Fibroblast of peridontal ligament (primary cell): ENCODE data around the gene HSD11B1L.

ENCODE experiments used
- DNase-seq: peaks from one replicate; pipeline ENCODE4 v3.0.0-alpha.2; 2010; ENCODE audit errors: extremely low read depth

HSD11B1L gene

DNA sequence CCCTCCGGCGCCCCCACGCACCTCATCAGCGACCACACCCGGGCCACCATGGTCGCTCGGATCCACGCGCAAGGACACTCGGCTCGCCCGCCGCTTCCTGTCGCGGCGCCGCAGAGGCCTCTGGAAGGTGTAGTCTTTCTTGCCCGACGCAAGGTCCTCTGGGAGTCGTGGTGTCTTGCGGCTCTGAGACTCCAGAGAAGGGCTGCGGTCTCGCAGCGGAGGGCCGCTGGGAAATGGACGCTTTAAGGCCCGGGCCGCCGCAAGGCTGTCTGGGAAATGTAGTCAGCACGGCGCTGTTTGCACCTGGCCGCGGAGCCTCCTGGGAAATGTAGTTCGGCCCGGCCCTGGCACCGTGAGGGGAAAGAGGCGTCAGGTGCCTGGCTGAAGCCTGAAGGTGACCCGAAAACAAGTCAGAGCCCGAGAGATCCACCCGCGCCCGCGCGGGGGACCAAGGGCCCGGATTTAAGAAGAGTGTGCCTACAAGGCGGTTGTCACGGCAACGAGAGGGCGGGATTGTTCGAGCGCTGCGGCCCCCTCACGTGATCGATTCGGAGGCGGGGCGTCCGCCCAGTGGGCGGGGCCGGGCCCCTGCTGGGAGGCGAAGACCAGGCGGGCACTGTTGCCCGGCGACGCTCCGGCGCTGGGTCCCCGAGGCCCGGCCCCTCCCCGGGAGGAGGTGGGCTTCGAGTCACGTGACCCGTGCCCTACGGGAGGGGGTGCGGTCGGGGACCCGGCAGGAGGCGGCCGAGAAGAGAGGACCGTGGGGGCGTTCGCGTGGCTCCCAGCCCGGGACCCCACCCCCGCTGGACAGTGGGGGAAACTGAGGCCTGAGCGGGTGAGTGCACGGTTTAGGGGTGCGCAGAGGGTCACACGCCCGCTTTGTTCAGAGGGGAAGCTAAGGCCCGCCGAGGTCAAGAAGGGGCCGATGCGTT, at the start of gene HSD11B1L, which contains the start of gene MICOS13:
HSD11B1L (plus strand) TSS at position 591 of the 932 bp plus-strand sequence. CDS start 3,806 bp downstream, outside the sequence.
MICOS13 (minus strand) TSS at position 80 of the 932 bp plus-strand sequence; CDS start at position 50, 30 bp downstream.
- peak; percentile 99 for DNase-seq

DNA sequence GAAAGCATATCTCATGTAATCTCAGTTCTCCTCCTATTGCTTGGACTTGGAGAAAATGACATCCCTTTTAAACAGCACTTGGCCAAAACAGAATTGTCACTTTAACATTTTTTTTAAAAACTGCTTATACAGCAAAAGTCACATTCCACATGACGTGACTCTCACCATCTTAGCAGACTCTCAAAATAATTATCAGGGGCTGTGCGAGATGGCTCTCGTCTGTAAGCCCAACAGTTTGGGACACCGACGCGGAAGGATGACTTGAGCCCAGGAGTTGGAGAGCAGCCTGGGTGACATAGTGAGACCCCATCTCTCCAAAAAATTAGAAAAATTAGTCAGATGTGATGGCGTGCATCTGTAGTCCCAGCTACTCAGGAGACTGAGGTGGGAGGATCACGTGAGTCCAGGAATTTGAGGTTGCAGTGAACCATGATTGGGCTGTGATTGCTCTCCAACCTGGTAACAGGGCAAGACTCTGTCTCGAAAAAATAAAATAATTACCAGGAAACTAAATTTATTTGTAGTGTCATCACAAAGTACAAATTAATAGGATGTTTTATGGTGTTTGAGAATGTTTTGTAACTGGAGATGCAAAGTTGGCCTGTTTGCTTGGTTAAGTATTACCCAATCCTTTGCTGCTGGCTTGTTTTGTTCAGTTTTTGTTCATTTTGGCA, 49.1 kb upstream of the HSD11B1L start:
- peak; percentile 48 for DNase-seq

GRCh38 chr19:5632241-5632612, 48.6 kb upstream of the HSD11B1L start:
- DNase-seq: no peak

- DNase-seq: no peak
Observed at GRCh38 chr19:5632657-5633056, 48.2 kb upstream of the HSD11B1L start.

- DNase-seq: no peak
Observed at GRCh38 chr19:5635427-5635826, 45.4 kb upstream of the HSD11B1L start.

DNA sequence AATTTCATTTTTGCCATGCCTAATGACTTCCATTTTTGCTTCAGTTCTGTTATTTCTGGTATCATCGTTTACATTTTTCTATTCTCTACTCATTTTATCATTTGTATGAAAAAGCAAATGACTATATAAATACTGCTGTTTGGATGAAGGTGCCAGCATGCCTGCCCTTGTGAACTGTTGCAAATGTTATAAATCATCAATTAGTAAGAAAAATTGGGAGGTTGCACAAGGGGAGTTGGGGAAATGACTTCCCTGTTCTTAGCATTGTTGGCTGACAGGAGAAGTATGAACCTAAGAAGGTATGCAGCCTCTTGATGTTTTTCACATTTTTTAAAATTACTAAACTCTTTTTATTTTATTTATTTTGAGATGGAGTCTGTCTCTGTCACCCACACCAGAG, 42.9 kb upstream of the HSD11B1L start:
- peak; percentile 47 for DNase-seq

GRCh38 chr19:5641171-5641570, 39.7 kb upstream of the HSD11B1L start:
- no peak for DNase-seq

DNA sequence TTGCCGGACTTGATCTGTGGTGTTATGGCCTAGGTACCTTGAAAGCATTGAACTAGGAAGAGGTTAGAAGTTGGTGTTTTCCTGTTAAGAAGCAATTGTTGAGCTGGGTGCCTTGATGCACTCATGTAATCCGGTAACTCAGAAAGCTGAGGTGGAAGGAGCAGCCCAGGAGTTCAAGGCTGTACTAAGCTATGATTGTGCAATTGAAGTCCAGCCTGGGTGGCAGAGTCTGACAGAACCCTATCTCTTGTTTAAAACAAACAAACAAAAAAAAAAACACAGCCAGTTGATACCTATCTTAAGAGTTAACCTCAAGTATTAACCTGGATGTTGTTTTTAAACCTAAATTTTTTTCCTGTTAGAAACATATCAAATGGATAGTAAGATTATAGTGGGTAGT, 38.6 kb upstream of the HSD11B1L start:
- no peak for DNase-seq

DNA sequence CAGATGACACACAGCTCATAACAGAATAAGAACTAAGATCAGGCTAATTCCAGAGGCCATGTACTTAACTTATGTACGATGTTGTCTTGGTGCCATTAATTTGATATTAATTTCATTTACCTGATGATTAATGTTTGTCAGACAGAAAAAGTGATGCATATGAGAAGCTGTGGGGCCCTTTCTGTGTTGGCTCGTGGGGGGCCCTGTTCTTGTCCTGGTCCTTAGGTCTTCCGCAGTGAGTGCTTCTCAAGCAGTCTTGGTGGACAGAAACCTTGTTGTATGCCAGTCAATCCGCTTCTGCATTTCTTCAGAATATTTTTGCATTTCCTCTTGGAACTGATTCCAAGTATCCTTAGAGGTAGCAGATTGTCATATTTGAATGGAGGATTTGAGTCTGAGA, 37.8 kb upstream of the HSD11B1L start:
- DNase-seq: no peak

- DNase-seq: no peak
Observed at GRCh38 chr19:5644037-5644436, 36.8 kb upstream of the HSD11B1L start.

DNA sequence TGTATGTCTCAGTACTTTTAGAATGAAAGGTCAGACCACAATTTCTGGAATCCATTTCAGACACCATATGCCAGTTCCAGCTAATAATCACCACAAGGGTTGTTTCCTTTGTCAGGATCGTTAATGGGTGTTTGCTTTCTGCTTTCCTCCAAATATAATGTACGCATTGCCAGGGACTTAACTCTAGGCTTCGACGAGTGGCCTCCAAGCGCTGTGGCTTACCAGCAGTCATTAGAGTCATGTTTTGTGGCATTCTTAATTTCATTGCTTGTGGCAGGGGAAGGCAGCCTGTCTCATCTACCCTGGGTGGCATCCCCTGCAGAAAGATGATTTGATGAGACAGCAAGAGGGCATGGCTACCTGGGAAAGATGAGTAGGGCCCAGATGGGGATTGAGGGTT, 35.4 kb upstream of the HSD11B1L start:
- no peak for DNase-seq

GRCh38 chr19:5646703-5647102, 34.1 kb upstream of the HSD11B1L start:
- DNase-seq: no peak

GRCh38 chr19:5648464-5648863, 32.4 kb upstream of the HSD11B1L start:
- no peak for DNase-seq

- no peak for DNase-seq
Observed at GRCh38 chr19:5651361-5651760, 29.5 kb upstream of the HSD11B1L start.

DNA sequence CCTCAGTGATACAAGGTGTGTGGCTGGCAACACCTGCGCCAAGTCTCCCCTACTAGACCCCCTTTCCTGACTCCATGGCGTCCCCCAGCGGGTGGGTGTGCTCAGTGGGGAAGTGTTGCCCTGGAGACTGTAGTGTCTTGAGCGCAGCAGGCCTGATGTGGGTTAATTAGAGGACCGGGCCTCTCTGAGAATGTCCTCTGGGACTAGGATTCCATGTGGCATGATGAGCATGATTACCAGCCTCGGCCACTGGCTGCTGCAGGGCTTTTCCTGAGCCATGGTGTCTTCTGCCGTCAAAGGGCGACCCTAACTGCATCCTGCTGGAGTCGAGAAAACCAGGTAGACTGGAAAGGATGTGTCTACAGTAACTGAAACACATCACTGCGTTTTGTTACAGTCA, 28.6 kb upstream of the HSD11B1L start:
- DNase-seq: no peak

DNA sequence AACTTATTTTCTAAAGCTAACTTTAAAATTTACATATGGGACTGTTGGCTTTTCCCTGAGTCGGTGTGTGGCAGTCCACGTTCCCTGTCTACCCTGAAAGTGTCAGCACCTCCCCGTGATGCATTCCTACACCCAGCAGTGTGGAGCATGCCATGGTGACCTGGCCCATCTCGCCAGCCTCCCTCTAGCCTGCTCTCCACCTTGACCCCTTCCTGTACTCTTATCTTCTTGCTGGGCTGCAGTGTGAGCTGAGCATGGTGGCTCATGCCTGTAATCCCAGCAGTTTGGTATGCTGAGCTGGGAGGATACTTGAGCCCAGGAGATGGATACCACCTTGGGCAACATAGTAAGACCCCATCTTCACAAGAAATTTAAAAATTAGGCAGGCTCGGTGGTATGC, 25.9 kb upstream of the HSD11B1L start:
- no peak for DNase-seq

GRCh38 chr19:5655412-5655811, 25.4 kb upstream of the HSD11B1L start:
- DNase-seq: no peak

GRCh38 chr19:5661483-5661882, 19.3 kb upstream of the HSD11B1L start:
- no peak for DNase-seq

DNA sequence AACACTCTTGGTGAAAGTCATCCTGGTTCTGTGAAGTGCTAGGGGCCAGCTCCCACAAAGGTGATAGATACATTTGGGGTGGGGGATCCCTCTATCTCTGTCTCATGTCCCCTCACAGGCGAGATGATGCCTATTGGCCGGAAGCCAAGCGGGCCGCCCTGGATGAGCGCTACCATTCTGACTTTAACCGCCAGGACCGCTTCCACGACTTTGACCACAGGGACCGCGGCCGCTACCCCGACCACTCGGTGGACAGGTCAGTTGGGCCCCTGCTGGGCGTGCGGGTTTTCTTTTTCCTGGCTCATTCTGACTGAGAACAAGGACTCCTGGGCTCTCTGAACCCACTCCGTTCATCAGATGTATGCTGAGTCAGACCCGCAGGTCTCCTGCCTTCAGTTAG, 16.9 kb upstream of the HSD11B1L start:
- DNase-seq: no peak

GRCh38 chr19:5664515-5664914, 16.3 kb upstream of the HSD11B1L start:
- DNase-seq: no peak

GRCh38 chr19:5665781-5666513, 14.9 kb upstream of the HSD11B1L start:
- DNase-seq: peak; percentile 63

DNA sequence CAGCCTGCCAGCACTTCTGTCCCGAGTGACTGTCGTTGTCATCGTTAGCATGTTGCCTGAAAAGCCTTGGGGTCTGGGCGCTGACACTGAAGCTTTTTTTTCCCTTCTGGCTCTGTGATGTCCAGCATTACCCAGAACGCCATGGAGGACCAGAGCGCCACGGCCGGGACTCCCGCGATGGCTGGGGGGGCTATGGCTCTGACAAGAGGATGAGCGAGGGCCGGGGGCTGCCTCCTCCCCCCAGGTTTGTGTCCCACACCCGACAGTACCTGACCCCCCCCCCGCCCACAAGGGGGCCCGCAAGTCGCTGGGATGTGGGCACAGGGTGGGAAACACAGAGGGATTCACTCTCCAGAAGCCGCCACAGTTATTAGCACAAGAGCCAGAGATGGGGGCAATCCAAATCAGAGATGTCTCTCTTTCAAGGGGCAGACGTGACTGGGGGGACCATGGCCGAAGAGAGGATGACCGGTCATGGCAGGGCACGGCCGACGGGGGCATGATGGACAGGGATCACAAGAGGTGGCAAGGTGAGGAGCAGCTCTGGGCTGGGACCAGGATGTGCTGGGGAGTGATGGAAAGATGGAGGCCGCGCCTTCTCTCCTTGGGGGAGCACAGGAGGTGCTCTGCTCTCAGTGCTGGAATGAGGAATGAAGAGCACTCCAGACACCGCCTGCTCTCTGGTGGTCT, 13.8 kb upstream of the HSD11B1L start:
- no peak for DNase-seq
